ENCODE measurements around the gene NPLOC4. TPM values are rescaled to one million over a fixed set of nuclear protein-coding genes. Genes with fewer than 3 reads are reported as not detected.

The NPLOC4 gene
- total RNA-seq, 4 donors from 2014 or later: 176 to 290 (median 263) TPM

DNA sequence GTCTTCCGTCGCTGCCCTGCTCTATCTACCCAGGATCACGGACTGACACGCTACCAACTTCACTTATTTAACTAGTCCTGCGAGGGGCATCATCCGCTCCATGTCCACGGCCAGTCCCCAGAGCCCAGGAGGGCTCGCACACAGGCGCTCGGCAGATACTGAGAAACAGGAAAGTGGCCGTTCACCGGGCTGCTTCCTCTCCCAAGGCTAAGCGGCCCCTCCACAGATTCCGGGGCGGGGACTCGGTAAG, 29.1 kb upstream of the NPLOC4 start:
- intact Hi-C loops (cut with DNase I; ENCODE audit: low total_unique reads): loop anchor here (1.0 to 2.0 kb wide), 2 partner anchors 17 to 29 kb away; partner anchors contain the start of genes ARL16, NPLOC4 and TSPAN10
- Histone ChIP-seq H3K9me3 (no peaks in the 10 kb centered on the region), H3K4me3 (peak overlapping the region; percentile 78 to 97 (median 88)), H3K36me3 (peaks cover 0 to 30% of the 10 kb centered on the region in 2 donors), H3K27ac (peak overlapping the region; percentile 73 to 87 (median 84)), H3K27me3 (no peaks in the 10 kb centered on the region), H3K4me1 (peaks cover 19 to 21% of the 10 kb centered on the region in 2 donors)
- TF ChIP-seq CTCF (IDR thresholded peaks at IDR 0.05 in 4 of 5, conservative IDR thresholded peaks at IDR 0.05 in 1 of 5): no peak
- peak; percentile 7 to 22 for ATAC-seq
- in situ Hi-C loops (cut with MboI; ENCODE audit: low sequenced_read_pairs in 4 of 4): no loop called here
- no peak for DNase-seq

DNA sequence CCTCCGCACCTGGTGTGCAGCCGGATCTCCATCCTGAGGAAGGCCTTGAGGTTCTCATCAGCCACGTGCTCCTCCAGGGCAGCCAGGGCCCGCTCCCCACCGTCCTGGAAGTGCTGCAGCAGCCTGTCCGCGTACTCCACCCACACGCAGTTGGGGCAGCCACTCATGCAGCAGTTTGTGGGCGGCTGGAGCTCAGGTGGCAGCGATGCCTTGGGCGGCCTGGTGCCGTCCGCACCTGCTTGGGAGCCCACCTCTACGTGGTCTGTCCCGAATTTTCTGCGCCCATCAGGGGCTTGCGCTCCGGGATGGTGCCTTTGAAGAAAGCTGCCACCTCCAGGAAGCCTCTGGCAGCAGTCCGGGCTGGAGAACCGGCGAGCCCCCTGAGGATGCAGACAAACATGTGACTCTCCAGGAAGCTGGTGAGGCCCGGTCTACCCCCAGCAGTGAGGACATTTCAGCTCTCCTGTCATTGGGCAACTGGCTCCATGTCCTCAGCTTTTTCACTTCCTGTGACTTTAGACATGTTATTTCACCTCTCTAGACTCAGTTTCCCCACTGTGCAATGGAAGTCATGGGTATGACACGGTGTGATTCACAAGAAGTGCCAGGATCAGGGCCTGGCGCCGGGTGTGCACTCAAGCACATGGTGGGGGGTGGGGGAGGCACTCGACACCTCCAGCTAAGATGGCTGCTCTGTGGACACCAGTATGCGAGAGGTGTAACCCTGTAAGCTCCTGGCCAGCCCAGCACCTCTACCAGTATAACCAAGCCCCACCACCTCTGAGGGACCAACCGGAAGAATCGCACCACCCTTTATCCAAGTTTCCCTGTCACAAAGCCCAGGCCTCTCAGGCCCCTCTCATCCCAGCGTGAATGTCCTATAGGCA, 28.5 kb upstream of the NPLOC4 start:
- in situ Hi-C loops (cut with MboI; ENCODE audit: low sequenced_read_pairs in 4 of 4): no loop called here
- Histone ChIP-seq H3K36me3 (peaks cover 0 to 24% of the 10 kb centered on the region in 2 donors), H3K4me1 (peaks cover 19 to 21% of the 10 kb centered on the region in 2 donors), H3K27ac (peak overlapping the region; percentile 73 to 87 (median 84)), H3K4me3 (peak overlapping the region; percentile 78 to 97 (median 88)), H3K9me3 (no peaks in the 10 kb centered on the region), H3K27me3 (no peaks in the 10 kb centered on the region)
- intact Hi-C loops (cut with DNase I; ENCODE audit: low total_unique reads): loop anchor here (1.0 to 2.0 kb wide), 2 partner anchors 18 to 29 kb away; partner anchors contain the start of genes ARL16, NPLOC4 and TSPAN10
- ATAC-seq: no peak
- TF ChIP-seq CTCF (IDR thresholded peaks at IDR 0.05 in 4 of 5, conservative IDR thresholded peaks at IDR 0.05 in 1 of 5) (no peak), POLR2A (IDR thresholded peaks at IDR 0.05) (no peak)
- no peak for DNase-seq

GRCh38 chr17:81664051-81664470, 27.1 kb upstream of the NPLOC4 start:
- H3K4me1 ChIP-seq: peaks cover 19 to 21% of the 10 kb centered on the region in 2 donors
- H3K9me3 ChIP-seq: no peaks in the 10 kb centered on the region
- no peaks in the 10 kb centered on the region for H3K27me3 ChIP-seq
- TF ChIP-seq CTCF (IDR thresholded peaks at IDR 0.05 in 4 of 5, conservative IDR thresholded peaks at IDR 0.05 in 1 of 5) (no peak), POLR2A (IDR thresholded peaks at IDR 0.05) (no peak)
- H3K4me3 ChIP-seq: no peak overlapping the region
- ATAC-seq (no peak), DNase-seq (no peak)
- intact Hi-C loops (cut with DNase I; ENCODE audit: low total_unique reads) (no loop called here), in situ Hi-C loops (cut with MboI; ENCODE audit: low sequenced_read_pairs in 4 of 4) (no loop called here)
- peaks cover 0 to 10% of the 10 kb centered on the region in 2 donors for H3K36me3 ChIP-seq
- H3K27ac ChIP-seq: no peak overlapping the region

- in situ Hi-C loops (cut with MboI; ENCODE audit: low sequenced_read_pairs in 4 of 4) (no loop called here), intact Hi-C loops (cut with DNase I; ENCODE audit: low total_unique reads) (no loop called here)
- TF ChIP-seq CTCF (IDR thresholded peaks at IDR 0.05 in 4 of 5, conservative IDR thresholded peaks at IDR 0.05 in 1 of 5) (no peak), POLR2A (IDR thresholded peaks at IDR 0.05) (no peak)
- peaks cover 10 to 14% of the 10 kb centered on the region in 2 donors for H3K4me1 ChIP-seq
- no peak for DNase-seq
- H3K27me3 ChIP-seq: no peaks in the 10 kb centered on the region
- no peak for ATAC-seq
- H3K36me3 ChIP-seq: peaks cover 0 to 5% of the 10 kb centered on the region in 2 donors
- H3K9me3 ChIP-seq: no peaks in the 10 kb centered on the region
- no peak overlapping the region for H3K4me3 ChIP-seq
- no peak overlapping the region for H3K27ac ChIP-seq
These were observed 25.1 kb upstream of the NPLOC4 start for GRCh38 chr17:81662002-81662401.

Measured in gastrocnemius medialis (tissue), 4 donors.